ENCODE data around the gene OTUD6A. TPM values are rescaled to one million over a fixed set of nuclear protein-coding genes. Genes with fewer than 3 reads are reported as not detected.
A peak's percentile ranks its signal among the peaks of the same experiment; 100 is the strongest.

The OTUD6A gene
- total RNA-seq, 3 donors from 2014 or later, result not detected

- intact Hi-C loops (cut with DNase I, micrococcal nuclease), result no loop called here
- no peak for TF ChIP-seq CTCF (IDR thresholded peaks at IDR 0.05)
- H3K9me3 ChIP-seq, result no peaks in the 10 kb centered on the region
- no peak for DNase-seq
- no peaks in the 10 kb centered on the region for H3K36me3 ChIP-seq (ENCODE audit: low read depth)
- no peak overlapping the region for H3K4me3 ChIP-seq
- H3K4me1 ChIP-seq (ENCODE audit: low read depth), result no peaks in the 10 kb centered on the region
- ATAC-seq, result no peak
Measured at GRCh38 chrX:70025464-70025863, 36.8 kb upstream of the OTUD6A start.

DNA sequence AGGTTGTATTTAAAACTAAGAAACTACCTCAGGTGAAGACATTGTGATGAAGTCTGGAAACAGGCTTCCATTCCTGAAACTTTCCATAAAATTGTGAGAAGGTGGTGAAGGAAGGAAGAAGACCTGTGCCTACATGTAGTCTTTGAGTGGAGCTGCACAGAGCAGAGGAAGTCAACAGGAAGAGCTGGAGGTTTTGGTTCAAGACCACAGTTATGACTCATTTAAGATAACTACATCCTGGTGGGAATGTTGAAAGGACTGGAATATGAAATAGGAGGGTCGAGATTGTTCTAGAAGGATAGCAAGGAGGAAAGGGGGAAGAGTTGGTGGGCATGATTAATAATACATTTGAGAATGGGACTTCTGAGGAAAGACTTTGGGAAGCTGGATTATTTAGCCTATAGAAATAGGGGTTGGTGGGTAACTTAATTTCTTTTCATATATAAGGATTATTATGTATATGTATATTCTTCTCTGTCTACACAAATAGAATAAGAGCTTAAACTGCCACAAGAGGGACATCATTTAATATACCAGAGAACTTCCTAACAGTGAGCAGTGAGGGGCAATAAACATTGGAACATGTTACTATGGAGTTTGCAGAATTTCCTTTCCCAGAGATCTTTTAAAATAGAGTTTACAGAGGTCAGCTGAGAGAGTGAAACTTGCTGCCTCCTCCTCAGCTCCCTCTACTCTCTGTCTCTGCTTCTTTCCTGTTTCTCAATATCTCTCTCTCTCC, 36.0 kb upstream of the OTUD6A start:
- DNase-seq (no peak), ATAC-seq (no peak)

GRCh38 chrX:70026851-70027200, 35.4 kb upstream of the OTUD6A start:
- DNase-seq (no peak), ATAC-seq (no peak)
- intact Hi-C loops (cut with DNase I, micrococcal nuclease), result no loop called here
- Histone ChIP-seq H3K4me1 (ENCODE audit: low read depth) (no peaks in the 10 kb centered on the region), H3K36me3 (ENCODE audit: low read depth) (no peaks in the 10 kb centered on the region), H3K4me3 (no peak overlapping the region), H3K9me3 (no peaks in the 10 kb centered on the region)
- no peak for TF ChIP-seq CTCF (IDR thresholded peaks at IDR 0.05)

More for the DNA sequence above, 36.0 kb upstream of the OTUD6A start:
- H3K9me3 ChIP-seq, result no peaks in the 10 kb centered on the region
- H3K4me1 ChIP-seq (ENCODE audit: low read depth), result no peaks in the 10 kb centered on the region
- H3K36me3 ChIP-seq (ENCODE audit: low read depth), result no peaks in the 10 kb centered on the region
- TF ChIP-seq CTCF (IDR thresholded peaks at IDR 0.05), result no peak
- intact Hi-C loops (cut with DNase I, micrococcal nuclease), result no loop called here
- H3K4me3 ChIP-seq, result no peak overlapping the region

- Histone ChIP-seq H3K36me3 (ENCODE audit: low read depth) (no peaks in the 10 kb centered on the region), H3K4me3 (no peak overlapping the region), H3K4me1 (ENCODE audit: low read depth) (no peaks in the 10 kb centered on the region), H3K9me3 (no peaks in the 10 kb centered on the region)
- intact Hi-C loops (cut with DNase I, micrococcal nuclease), result loop anchor here (5.0 to 10.0 kb wide), 2 partner anchors 495 to 498 kb away; no protein-coding TSS in a partner anchor
- DNase-seq (no peak), ATAC-seq (no peak)
- TF ChIP-seq CTCF (IDR thresholded peaks at IDR 0.05), result no peak
Measured at GRCh38 chrX:70029863-70030262, 32.4 kb upstream of the OTUD6A start.

- ATAC-seq (peak; percentile 82), DNase-seq (peak in 1 of 3 donors; percentile 10)
- Histone ChIP-seq H3K36me3 (ENCODE audit: low read depth) (no peaks in the 10 kb centered on the region), H3K9me3 (no peaks in the 10 kb centered on the region), H3K4me1 (ENCODE audit: low read depth) (no peaks in the 10 kb centered on the region), H3K4me3 (no peak overlapping the region)
- intact Hi-C loops (cut with DNase I, micrococcal nuclease), result loop anchor here (5.0 to 10.0 kb wide), 2 partner anchors 496 to 498 kb away; no protein-coding TSS in a partner anchor
- no peak for TF ChIP-seq CTCF (IDR thresholded peaks at IDR 0.05)
Measured at GRCh38 chrX:70030301-70030767, 31.9 kb upstream of the OTUD6A start.
